Medulla oblongata (tissue), 1 donor: ENCODE measurements around the gene BMPR1B.
A peak's percentile ranks its signal among the peaks of the same experiment; 100 is the strongest.
"Not testable (repeated sequence)": the region's sequence is repeated elsewhere in the genome, so short reads cannot be mapped to it uniquely, and the experiment has no call there.

Source experiments
- DNase-seq: peaks from one replicate; pipeline ENCODE4 v3.0.0-alpha.2; 2015; ENCODE audit errors: extremely low spot score

BMPR1B gene

DNA sequence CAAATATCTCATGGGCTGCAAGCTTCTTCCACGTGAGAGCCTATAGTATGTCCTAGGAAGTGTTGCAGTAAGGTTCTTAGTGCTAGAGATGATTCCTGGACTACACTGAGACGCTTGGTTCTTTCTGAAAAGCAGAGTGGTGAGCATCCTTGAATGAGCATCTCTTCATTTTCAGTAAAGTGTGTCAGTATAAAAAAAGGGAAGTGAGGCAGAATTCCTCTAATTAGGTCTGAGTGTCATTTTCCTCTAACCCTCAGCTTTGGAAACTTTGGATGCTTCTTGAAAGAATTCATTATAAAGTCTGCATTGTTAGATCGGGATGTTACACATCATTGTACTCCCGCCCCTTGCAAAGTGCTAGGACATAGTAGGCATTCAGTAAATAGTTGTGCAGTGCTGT is 5.2 kb downstream of the BMPR1B start:
- DNase-seq = no peak

DNA sequence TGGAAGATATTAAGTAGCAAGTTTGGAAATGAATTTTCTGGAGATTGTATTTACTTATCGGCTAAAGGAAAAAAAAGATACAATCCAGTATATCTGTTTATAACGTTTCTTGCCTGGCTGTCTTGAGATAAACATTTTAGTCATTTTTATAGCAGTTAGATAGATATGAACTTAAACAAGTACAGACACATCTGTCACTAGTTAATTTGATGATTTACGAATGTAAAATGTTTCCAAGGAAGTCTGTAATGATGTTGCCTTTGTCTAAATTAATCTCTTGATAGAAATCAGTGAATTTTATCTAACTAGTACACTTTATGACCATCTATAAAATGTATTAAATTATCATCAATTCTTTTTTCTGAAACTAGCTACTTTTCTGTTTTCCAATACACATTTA is 5.7 kb downstream of the BMPR1B start:
- no peak for DNase-seq

DNA sequence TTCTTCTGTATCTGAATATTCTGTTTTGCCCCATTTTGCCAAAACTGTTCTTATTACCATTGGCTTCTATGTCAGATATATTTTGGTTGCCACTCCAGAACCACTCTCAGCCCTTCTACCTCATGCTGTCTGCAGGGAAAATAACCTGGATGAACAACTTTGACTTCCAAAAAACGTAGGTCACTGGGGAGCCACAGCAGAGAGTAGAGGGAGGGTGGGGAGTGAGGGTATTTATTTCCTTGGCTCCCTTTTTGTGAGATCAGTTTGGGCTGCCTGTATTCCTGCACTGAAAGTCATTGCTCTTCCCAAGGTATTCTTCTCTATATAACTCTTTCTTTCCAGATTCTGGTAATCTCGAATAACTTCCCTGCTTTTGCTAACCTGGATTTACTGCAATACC is 6.3 kb downstream of the BMPR1B start:
- DNase-seq = no peak

DNA sequence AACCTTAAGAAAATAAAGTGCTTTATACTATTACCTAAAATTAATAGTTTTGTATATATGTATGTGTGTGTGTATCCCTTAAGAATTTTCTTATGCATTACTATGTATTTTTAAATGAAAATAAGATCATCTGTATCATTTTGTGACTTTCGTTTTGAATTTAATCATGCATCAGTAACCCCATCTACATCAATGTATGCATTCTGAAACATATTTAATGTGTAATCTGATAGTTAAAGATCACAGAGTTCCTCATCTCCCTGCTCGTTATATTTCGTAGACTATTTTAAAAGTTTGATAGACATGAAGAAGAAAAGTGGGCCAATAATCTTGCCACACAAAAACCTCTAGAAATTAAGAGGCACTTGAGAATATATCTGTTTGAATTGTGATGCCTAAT is 7.4 kb downstream of the BMPR1B start:
- no peak for DNase-seq

DNA sequence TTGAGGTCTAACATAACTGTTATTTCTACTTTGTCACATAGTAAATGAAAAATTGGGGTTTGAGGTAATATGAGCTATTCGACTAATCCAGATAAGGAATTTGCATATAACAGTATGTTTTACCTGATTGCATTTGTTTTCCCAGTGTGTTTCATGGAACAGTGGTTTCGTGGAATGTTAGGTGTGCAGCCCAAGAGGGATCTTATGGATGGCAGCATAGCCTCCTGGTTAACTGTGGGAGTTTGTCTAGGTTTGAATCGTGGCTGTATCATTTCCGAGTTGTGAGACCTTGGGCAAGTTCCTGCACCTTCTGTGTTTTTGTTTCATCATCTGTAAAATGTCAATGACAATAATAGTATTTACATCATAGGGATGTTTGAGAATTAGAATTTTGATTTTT is 7.9 kb downstream of the BMPR1B start:
- no peak for DNase-seq

DNA sequence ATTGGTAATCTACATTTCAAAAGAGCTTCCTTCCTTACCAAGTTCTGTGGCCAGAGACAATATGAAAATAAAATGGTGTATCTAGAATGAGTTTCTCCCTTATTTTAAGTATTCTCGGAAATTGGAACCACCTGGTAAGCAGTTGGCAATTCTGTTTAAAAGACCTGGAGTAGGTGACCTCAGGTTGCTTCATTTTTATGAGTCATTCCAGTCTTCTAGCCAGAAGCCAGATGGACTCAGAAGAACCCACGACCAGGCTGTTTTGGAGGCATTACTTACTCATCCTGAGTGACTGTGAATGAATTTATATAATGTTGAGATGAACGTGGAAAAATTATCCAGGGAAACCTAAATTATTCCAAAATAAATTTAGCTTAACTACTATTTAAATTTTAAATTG is 9.1 kb downstream of the BMPR1B start:
- DNase-seq = no peak

DNA sequence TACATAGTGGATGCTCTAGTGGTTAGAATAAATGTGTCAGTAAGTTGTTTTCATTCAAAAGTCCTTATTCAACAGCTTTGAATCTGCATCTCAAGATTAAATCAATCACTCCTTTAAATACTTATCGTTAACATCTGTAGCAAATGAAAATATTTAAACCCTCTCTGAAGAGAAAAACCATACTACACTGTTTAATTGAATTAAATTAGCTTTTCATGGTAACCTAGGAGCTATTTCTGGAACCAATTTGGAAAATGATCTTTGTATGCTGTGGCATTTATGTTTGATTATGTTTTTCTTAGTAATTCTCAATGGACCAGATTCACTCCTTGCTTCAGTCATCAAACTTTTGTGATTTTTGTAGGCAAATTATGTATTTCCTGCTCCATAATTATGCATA is 9.7 kb downstream of the BMPR1B start:
- DNase-seq = no peak

DNA sequence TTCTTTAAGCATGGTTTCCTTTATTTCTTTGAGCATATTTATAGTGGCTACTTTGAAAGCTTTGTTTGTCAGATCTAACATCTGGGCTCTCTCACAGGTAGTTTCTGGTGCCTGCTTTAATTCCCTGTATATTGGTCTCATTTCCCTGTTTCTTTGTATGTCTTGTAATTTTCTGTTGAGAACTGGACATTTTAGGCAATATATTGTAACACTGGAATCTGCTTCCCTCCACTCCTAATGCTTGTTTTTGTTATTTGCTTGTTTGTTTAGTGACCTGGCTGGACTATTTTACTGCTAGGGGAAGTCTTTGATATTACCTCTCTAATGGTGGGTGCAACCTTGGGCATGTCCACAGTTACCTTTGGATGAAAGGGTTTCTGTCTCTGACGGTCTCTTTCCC is 25.0 kb downstream of the BMPR1B start:
- DNase-seq = no peak

DNA sequence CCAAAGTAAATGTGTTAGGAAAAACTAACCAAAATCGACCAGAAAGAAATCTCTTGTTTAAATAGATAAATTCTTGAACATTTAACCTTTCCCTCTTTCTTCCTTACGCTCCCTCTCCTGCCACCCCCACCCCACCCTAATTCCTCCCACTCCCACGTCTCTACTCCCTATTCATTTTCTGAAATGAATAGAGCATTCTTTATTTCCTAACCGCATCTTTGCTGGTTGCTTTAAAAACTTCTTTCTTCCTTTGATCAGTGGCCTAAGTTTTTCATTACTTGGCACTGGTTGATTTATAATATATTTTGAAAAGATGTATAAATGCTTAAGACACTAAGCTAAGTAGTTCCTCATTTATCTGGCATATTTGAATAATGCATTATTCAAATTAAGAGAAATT is 33.9 kb downstream of the BMPR1B start:
- no peak for DNase-seq

DNA sequence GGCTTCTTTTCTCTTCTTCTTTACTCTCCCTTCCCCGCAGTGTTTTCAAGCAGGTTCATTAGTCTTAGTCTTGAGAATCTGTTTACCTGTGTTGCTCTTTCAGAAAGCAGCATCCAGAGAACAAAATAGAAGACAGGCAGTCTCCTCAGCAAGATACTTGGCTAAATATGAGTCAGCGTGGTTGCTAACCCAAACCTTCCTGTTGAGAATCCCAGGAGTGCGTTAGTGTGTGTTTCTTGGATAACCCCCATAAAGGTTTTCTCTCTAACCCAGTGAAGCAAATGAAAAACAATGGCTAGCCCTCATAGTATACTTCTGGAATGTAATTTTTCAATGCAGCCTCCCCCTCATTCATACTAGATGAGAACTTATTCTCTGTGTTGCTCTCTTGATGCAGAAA is 41.1 kb downstream of the BMPR1B start:
- DNase-seq = no peak

DNA sequence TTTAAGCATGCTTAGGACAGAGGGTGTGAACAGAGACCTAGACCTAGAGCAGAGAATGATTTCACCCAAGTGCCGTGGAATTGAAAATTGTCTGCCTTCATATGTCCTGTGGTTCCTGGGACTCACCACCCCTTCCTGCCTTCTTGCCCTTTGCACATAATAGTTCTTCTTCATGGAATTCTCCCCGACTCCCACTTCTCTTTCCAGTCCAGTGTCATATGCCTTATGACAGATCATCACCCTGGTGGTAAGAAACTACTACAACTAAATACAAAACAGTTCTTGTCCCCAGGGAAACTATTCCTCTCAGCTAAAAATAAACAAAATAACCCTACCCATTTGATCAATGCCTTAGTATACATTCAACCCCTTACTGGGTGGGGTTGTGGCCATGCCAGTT is 43.3 kb downstream of the BMPR1B start:
- no peak for DNase-seq

DNA sequence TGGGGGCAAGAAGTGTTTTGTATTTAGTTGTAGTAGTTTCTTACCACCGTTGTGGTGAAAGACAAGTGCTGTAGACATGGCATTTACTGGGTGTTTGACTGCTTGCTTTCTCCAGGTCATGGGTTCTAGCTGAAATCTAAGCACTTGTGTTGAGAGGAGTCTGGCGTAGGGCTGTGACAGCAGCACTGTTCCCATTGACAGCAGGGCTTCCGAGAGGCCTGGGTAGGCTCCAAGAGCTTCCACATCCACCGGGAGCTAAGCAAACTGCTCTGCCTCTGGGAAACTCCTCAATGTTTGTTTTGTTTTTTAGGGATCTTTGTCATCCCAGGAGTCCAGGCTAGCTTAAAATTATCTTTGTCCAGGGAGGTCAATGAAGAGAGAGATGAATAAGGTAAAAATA is 44.3 kb downstream of the BMPR1B start:
- DNase-seq = peak; percentile 52

DNA sequence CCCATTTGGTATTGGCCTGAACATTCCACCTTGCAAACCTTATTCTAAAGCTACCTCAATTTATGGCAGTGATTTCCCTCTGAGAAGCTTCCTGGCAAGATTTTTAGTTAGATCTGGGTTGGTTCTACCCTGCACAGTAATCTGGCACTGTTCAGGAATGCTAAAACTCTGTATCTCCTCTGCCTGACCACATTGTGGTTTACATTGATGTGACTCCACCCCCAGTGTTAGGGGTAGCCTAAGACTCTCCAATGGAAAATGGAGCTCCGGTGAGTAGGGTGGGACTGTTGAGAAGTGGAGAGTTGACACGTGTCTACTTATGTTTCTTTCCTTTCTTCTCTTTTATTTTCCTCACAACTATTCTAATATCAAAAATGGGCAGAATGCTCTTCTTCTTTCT is 45.4 kb downstream of the BMPR1B start:
- no peak for DNase-seq

DNA sequence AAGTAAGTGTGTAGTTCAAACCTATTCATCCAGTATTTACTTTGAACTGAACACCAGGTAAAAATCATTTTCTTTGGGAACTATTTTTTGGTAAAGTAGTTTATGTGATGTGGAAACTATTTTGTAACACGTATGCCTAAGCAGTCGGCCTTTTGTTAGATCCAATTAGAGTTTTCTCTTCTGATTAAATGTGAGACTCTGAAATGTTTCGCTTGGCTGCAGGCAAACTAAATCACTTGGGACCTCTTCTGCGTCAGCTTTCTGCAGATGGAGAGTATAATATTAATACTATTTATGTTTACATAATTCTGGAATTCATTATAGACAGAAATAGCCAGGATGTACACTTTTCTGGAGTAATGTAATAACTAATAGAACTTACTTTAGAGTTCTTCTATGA is 46.9 kb downstream of the BMPR1B start:
- no peak for DNase-seq

DNA sequence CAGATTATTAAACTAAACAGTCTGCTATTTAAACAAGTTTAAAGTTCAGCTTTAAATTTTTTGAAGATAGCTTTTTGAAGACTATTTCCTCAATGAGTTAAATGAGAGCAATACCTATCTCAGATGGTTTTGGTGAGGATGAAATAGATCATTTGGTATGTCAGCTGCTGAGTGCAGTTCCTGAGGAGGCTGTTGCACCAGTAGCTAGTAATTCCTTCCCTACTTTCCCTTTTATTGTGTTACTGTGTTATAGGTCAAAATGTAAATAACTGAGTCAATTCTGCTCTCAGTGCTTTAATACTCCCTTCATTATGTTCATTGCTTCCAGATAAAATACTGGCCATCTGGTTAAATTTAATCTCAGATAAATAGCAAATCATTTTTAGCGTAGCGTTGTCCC is 48.6 kb downstream of the BMPR1B start:
- no peak for DNase-seq

DNA sequence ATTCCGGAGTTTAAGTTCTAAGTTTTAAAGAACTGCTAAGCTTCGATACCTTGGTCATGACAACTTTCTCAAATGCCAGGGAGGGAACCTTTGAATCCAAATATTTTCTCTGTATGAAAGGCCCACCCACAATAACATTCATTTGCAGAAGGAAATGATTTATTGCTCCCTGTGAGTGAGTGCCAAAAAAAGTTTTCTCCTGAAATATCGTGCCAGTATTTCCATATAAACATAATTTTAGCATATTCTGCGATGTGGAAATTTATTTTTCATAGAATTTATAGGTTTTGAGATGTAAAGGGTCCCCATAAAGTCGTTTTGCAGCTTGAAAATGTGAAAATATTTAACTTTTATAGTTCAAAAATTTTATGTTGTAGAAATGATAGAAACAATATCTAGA is 53.9 kb downstream of the BMPR1B start:
- no peak for DNase-seq

DNA sequence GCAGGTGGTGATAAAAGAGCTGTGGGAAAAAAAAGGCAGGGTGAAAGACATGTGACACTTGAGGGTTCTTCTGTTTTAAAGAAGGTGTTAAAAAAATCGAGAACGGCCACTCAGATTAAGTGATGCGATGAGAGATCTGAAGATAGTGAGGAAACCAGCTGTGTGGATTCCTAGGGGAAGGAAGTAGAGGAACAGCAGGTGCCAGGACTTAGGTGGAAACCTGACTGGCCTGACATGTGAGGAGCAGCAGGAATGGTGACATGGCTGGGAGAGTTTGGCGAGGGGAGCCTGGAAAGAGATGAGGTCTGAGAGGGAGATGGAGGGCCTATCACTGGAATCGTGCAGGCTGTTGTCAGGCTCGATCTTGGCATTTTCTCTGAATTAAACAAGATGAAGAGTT is 55.5 kb downstream of the BMPR1B start:
- DNase-seq = no peak

DNA sequence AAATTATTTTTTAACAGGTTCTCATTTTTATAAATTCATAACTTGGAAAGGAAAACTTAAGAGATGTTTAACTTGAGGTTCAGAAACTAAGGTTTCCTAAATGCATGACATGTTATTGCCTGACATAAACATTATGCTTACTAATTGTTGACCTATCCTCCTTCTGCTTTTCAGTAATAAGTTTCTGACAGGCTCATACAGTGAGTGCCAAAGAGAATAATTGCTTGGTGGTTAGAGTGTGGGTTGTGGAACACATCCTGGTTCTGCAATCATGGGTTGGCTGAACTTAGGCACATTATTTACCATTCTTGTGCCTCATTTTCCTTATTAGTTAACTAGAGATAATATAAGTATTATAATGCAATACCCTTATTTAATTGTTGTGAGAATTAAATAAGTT is 56.5 kb downstream of the BMPR1B start:
- DNase-seq = no peak

DNA sequence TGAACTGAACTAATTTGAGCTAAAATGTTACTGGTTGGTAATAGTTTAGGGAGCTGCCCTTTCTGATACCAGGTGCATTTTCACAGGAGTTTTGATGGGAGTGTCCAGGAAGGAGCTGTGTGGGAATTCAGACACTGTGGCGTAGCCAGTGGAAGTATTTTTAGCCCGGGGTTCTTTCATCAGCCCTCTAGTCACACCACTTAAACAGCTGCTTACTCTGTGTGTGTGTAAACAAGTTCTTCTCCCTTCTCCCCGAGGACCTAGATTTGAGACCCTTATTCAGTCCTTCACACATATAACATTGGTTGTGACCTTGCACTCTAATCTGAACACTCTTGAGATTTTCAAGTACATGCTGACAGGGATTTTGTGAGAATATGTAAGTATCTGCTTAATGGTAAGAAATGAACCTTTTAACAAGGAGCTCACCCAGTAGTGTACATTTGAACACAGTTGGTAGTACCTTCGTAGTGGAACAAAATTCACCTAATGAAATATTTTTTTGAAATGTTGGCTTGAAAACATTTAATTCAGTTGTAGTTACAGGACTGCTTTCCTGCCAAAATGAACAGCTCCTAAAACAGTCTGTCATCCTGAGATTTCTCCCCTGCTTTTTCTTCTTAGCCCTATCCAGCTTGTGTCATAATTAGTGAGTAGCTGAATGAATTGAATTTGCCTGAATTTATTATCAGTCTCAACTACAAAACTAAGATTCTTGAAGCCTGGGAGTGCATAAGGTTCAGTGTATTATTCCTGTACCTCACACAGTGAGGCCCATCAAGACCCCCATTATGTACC is 61.8 kb downstream of the BMPR1B start:
- no peak for DNase-seq

DNA sequence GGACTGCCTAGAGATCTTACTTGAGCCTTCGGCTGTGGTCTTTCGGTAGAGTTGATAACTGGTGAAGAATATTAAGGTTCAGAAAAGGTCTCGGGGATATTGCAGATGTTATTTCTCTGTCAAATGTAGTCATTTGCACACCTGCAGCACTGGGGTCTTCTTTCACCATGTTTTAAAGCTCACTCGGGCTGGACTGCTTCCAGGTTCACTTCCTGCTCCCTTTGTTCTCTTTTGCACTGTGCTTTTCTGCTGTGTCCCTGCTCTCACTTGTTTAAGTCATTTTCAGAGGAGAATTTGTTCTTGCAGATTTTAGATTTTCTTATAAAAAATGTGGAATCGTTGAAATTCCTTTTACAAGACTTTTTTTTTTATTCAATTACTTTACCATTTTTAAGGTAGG is 68.5 kb downstream of the BMPR1B start:
- DNase-seq = no peak

DNA sequence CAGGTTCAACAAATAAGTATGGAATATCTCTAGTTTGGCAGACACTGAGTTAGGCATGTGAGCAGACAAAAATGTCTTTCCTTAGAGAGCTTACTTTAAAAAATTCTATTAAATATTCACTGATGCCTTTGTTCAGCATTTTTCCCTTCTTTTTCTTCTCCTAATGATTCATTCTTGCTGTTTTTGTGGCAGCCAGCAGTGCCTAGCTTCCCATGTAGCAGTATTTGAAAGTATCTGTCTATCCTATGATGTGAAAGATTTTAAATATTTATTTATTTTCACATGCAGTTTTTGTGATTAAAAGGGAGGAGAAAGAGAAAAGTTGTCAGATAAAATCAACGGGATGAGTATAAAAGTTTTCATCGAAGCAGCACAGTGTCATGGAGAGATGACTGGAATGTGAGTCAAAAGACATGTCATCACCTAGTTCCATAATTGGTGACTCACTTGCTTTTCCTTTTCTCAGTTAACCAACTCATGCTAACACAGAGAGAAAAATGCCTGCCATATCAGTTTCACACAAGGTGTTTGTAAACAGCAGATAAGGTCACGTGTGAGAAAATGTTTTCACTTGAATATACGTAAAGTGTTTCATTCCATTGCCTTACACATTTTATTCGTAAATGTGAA is 69.8 kb downstream of the BMPR1B start:
- DNase-seq = no peak

DNA sequence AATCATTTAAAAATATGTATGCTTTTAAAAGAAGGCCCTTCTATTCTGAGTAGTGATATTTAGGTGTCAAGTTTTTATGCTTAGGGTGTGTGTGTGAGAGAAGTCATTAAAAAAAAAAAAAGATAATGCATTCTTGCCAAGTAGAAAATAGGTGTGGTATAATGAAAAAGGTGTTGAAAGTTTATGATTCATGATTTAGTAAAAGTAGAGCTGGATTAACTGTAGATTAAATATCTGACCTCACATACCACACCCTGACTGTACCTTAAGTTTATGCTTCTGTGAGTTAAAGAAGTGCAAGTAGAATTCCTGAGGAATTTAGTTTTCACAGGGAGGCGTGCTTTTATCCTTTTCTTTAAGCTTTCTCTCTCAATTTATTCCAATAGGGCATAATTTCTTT is 71.1 kb downstream of the BMPR1B start:
- no peak for DNase-seq

DNA sequence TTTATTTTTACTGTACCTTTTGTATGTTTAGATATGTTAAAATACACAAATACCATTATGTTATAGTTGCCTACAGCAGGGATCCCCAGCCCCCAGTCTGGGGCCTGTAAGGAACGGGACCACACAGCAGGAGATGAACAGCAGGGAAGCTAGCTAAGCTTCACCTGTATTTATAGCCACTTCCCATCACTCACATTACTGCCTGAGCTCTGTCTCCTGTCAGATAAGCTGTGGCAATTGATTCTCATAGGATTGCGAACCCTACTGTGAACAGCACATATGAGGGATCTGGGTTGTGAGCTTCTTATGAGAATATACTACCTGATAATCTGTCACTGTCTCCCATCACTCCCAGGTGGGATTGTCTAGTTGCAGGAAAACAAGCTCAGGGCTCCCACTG is 73.9 kb downstream of the BMPR1B start:
- no peak for DNase-seq

DNA sequence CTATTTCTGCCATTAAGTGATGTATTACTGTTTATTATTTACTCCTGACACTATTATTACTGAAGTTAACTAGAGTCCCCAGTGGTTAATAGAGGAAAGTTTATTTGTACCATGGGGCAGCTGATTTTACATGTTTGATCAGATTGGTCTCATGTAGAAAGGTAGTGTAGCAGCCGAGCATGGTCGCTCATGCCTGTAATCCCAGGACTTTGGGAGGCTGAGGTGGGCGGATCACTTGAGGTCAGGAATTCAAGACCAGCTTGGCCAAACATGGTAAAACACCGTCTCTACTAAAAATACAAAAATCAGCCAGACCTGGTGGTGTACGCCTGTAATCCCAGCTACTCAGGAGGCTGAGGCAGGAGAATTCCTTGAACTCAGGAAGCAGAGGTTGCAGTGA is 74.6 kb downstream of the BMPR1B start:
- DNase-seq = not testable (repeated sequence)
